Stimulated activated CD8-positive, alpha-beta memory T cell treated with anti-CD3 and anti-CD28 coated beads, Interleukin-12 subunit alpha, Interleukin-12 subunit beta, amount 100 ng/mL, for 24 hours (primary cell): ENCODE results near the gene DDR1.
"Not testable (repeated sequence)": the region's sequence is repeated elsewhere in the genome, so short reads cannot be mapped to it uniquely, and the experiment has no call there.

Experiments
- DNase-seq: peaks from one replicate; pipeline ENCODE4 v3.0.0-alpha.2; 2020; ENCODE audit errors: extremely low read depth

DDR1 gene

DNA sequence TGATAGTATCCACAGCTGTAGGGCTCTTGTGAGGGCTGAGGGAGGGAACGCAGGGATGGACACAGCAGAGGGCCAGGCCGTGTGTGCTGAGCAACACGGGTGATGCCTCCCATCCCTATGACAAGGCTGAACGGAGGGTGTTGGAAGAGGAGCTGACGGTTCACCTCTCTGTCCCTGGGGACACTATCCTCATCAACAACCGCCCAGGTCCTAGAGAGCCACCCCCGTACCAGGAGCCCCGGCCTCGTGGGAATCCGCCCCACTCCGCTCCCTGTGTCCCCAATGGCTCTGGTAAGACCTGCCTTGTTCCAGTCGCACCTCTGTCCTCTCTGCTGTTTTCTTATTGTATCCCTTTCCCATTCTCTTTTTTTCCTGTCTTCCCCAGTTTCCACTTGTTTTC lies 10.1 kb downstream of the DDR1 start:
- DNase-seq: no peak

DNA sequence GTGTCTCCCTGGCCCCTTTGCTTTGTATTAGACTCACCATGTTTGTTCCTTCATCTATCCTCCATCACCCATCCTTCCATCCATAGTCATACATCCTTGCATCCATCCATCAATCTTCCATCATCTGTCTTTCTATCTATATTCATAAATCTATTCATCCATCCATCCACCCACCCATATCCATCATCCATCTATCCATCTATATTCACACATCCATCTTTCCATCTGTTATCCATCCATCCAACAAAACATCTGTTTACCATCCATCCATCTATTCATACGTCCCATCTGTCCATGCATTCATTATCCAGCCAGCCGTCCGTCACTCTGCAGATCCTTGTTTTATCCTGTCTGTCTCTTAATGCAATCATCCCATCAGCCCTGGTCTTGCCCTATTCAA lies 10.6 kb downstream of the DDR1 start:
- DNase-seq: no peak

- DNase-seq: no peak
Measured at GRCh38 chr6:30895343-30895742, 11.0 kb downstream of the DDR1 start.

GRCh38 chr6:30896541-30896940 lies 12.2 kb downstream of the DDR1 start:
- DNase-seq: no peak

DNA sequence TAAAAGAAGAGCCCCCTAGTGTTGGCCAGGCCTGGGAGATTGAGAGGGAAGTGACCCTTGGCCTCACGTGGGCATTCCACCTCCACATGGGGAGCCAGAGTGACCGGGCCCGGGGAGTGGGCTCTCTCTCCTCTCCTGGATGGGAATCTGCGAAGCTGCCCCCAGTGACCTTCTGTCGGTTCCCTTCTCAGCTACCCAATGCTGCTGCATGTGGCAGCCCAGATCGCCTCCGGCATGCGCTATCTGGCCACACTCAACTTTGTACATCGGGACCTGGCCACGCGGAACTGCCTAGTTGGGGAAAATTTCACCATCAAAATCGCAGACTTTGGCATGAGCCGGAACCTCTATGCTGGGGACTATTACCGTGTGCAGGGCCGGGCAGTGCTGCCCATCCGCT lies 13.6 kb downstream of the DDR1 start:
- DNase-seq: no peak

GRCh38 chr6:30898750-30899360 lies 14.5 kb downstream of the DDR1 start:
- no peak for DNase-seq

DNA sequence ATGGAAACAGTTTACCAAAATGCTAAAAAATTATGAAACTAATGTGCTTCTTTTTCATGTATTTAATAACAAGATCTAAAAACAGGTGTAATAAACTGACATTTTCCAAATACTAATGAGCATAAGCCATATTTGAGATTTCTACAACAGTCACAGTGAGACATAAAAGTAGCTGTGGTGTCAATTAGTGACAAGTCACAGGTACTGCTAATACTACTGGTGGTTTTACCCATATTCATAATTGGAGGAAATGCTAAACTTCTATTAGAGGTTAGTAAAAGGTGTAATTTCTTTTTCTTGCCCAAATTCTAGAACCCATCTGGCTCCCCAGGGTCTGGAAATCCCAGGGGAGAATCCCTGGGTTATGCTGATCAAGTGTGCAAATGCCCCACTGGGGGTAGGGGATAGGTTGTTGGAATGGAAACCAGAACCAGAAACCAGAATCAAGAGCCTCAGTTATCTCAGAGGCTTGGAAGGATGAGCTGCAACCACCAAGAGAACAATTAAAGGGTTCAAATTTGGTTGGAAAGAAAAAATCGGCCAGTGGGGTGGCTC lies 16.6 kb downstream of the DDR1 start:
- DNase-seq: no peak

GRCh38 chr6:30901436-30901835 lies 17.1 kb downstream of the DDR1 start:
- DNase-seq: no peak

GRCh38 chr6:30902196-30902595 lies 17.9 kb downstream of the DDR1 start:
- not testable (repeated sequence) for DNase-seq

GRCh38 chr6:30902709-30903108 lies 18.4 kb downstream of the DDR1 start:
- DNase-seq: no peak

GRCh38 chr6:30903236-30903635 lies 18.9 kb downstream of the DDR1 start:
- DNase-seq: no peak

DNA sequence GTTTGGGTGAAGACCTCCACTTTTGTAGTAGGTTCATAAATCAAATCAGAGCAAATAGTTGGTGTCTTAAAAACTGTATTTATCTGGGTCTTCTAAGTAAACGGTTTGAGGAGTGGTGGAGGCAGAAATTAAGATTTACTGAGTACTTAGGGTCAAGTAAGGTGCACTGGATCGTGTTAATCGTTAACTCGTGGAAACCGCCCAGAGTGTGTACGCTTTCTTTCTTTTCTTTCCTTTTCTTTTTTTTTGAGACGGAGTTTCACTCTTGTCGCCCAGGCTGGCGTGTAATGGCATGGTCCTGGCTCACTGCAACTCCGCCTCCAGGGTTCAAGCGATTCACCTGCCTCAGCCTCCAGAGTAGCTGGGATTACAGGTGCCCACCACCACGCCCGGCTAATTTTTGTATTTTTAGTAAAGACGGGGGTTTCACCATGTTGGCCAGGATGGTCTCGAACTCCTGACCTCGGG lies 23.0 kb downstream of the DDR1 start:
- DNase-seq: not testable (repeated sequence)

DNA sequence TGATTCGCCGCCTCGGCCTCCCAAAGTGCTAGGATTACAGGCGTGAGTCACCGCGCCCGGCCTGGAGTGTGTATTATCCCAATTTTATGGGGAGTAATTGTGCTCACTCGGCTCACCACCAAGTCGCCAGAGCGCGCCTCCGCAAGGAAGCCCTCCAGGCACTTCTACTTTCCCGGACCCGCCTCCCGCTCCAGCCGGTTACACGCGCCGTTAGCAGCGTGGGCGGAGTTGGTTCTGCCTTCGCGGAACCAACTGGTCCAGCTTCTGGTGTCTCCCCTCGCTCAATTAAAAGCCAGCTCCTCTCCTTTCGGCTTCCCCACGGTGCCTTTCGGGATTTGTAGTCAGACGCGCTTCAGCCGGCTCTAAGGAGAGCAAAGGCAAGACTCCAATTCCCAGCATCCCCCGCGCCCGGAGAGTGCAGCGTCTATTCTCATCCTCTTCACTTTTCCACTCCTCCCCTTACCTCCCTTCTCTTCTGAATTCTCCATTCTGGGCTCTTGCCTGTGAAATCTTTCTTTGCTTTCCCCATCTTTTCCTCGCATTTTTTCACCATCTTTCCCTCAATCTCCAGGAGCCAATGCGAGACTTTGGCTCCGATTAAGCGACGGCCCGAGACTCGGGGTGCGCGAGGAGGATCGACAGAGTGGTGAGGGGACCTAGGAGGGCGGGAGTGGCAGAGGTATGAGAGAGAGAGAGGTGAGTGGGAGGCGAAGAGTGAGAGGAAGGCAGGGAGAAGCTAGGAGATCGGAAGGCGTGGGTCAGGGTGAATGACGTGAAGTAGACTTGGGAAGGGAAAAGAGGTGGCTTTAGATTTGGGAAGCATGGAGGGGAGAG lies 23.7 kb downstream of the DDR1 start, which contains the start of gene GTF2H4:
Gene GTF2H4, plus strand, starts transcription at position 450 of the 834 bp plus-strand sequence.
- DNase-seq: peak; percentile 92

DNA sequence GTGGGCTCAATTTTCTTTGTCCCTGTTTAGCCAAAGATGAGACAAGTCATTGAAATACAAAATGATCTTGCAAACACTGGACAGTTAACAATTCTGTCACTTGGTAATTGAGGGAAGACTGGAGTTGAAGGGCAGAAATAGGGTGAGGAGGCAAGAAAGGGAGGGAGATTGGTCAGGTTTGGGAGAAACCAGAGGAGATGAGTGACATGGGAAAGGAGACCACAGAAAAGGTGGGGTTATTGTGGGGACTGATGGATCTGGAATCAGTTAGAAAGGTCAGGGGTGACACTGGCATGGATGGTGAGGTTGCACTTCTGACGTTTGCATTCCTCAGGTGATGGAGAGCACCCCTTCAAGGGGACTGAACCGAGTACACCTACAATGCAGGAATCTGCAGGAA lies 24.4 kb downstream of the DDR1 start:
- DNase-seq: no peak

- not testable (repeated sequence) for DNase-seq
Measured at GRCh38 chr6:30910473-30910872, 26.2 kb downstream of the DDR1 start.

DNA sequence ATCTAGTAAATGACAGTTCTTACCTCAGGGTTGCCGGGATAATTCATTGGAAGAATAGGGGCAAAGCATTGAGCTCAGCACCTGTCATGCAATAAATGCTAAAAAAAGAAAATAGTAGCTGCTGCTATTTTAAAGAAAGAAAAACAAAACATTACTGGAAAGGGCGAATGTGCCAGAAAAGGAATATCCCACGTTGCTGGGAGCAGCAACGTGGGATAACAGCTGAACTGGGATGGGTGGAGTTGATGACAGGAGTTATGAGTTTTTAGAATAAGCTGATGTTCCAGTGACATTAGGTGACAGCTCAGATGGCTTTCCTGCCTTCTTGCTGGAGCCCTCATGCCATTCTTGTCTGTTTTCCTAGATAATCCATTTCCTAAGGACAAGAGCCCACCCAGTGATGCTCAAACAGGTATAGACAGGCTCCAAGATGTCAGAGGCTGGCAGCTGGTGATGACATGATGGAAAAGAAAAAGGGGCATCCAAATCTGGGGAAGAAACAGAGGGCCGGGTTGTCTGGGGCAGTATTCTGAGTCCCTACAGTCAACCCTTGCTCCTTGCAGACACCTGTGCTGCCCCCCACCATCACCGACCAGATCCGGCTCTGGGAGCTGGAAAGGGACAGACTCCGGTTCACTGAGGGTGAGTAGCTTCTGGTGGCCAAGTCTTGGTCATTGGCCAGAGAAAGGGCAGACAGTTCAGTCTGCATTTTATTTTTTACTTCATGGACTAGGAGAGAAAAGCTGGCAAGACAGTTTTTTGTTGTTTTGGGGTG lies 28.6 kb downstream of the DDR1 start:
- no peak for DNase-seq

DNA sequence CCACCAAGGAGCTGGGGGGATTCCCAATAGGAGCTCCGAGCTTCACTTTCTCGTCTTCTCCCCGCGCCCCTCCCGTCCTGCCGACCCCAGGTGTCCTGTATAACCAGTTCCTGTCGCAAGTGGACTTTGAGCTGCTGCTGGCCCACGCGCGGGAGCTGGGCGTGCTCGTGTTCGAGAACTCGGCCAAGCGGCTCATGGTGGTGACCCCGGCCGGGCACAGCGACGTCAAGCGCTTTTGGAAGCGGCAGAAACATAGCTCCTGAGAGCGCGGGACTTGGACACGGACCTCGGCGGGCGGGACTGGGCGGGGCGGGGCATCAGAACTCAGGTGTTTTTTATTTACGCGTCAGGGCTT lies 29.4 kb downstream of the DDR1 start:
- no peak for DNase-seq

DNA sequence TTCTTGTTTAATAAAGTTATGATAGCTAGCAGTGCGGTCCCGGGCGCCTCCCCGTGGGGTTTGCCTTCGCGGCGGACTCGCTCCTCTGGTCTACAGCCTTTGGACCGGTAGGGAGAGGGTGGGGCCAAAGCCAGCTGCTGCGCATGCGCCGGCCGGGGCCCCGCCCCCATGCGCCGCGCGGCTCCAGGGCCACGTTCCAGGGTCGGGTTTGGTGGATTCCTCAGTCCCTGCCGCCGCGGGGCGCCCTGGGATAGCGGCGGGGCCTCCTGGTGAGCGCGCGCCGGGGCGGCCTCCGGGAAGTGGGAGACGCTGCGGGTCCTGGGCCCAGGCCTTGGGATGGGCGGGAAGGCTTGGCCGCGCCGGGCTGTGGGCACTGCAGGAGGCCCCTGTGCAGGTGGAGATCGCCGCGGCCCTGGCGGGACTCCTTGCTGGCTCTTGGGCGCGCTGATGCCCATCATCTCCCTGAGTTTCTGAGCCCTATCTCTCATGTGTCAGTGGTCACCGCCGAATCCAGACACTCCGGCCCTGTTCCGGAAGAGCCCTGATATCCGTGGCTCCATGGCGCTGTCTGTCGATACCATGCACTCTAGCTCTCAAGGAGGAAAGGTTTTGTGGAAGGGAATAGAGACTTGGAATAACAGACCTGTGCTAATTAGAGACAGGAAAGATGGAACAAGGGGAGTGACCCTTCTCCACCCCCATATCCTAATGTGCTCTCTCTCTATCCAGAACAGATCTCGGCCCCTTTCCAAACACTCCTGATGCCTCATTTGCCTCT lies 29.9 kb downstream of the DDR1 start, which contains the start of gene VARS2:
Gene VARS2, plus strand, starts transcription at position 163 of the 778 bp plus-strand sequence. Its CDS starts 599 bp downstream, at position 762.
- DNase-seq: peak; percentile 66

DNA sequence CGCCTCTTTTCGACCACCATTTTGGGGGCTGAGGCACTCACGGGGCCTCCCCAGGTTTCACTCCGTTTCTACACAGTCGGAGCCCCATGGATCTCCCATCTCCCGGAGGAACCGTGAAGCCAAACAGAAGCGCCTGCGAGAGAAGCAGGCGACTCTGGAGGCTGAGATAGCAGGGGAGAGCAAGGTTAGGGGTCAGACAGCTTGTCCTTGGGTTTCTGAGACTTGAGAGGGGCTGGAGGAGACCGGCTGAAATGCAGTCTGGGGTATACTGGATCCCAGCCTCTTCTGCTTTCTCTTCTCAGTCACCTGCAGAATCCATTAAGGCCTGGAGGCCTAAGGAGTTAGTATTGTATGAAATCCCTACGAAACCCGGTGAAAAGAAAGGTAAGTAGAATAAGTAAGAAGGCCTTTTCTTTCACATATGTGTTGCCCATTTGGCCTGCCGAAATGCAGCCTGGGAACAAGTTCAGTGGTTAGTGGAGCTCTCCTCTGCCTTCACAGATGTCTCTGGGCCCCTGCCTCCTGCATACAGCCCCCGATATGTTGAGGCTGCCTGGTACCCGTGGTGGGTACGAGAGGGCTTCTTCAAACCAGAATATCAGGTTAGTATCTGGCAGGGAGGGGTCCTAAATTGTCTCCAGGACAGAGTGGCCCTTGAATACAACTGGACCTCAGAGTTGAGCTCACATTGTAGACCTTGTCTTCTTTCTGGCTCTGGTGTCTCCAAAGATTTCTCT lies 30.7 kb downstream of the DDR1 start:
- DNase-seq: no peak

- DNase-seq: no peak
Measured at GRCh38 chr6:30915591-30915946, 31.2 kb downstream of the DDR1 start.

DNA sequence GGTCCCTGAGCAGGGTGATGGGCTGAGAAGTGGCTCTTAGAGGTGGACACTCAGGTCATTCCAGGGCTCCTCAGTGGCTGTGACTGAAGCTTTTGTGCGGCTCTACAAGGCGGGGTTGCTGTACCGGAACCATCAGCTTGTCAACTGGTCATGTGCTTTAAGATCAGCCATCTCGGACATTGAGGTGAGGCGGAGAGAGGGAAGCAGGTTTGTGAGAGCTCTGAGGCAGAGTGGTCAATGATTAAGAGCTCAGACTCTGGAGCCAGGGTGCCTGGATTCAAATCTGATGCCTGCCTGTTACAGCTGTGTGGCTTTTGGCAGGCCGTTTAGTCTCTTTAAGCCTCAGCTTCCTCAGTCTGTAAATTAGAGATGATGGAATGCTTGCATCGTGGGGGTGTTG lies 32.7 kb downstream of the DDR1 start:
- DNase-seq: no peak
